GM18873 (cell line): Measurements from ENCODE around the gene TMEM181.
A peak's percentile ranks its signal among the peaks of the same experiment; 100 is the strongest.
"Not testable (repeated sequence)": the region's sequence is repeated elsewhere in the genome, so short reads cannot be mapped to it uniquely, and the experiment has no call there.

Source experiments
- ATAC-seq: cut with Tn5 transposase; IDR thresholded peaks from one replicate; pipeline ENCODE4 v1.9.1; 2021; ENCODE audit warnings: mild to moderate bottlenecking, moderate library complexity, moderate number of reproducible peaks; ENCODE audit not compliant: unreplicated experiment, low FRiP score

The TMEM181 gene

GRCh38 chr6:158559895-158560835 is at the start of gene TMEM181:
Gene TMEM181, plus strand, starts transcription at chr6:158560091. Its CDS starts 134 bp downstream, at chr6:158560225.
- peak; percentile 42 for ATAC-seq

GRCh38 chr6:158512809-158513208 is 47.1 kb upstream of the TMEM181 start:
- no peak for ATAC-seq

GRCh38 chr6:158514176-158514575 is 45.7 kb upstream of the TMEM181 start:
- no peak for ATAC-seq

- ATAC-seq: no peak
These were observed 44.9 kb upstream of the TMEM181 start for GRCh38 chr6:158514991-158515390.

GRCh38 chr6:158516098-158516497 is 43.8 kb upstream of the TMEM181 start:
- no peak for ATAC-seq

GRCh38 chr6:158517038-158517437 is 42.9 kb upstream of the TMEM181 start:
- ATAC-seq: no peak

- peak; percentile 48 for ATAC-seq
These were observed 42.3 kb upstream of the TMEM181 start for GRCh38 chr6:158517581-158517980.

- ATAC-seq: peak; percentile 61
These were observed 41.4 kb upstream of the TMEM181 start for GRCh38 chr6:158518191-158519127.

- ATAC-seq: no peak
These were observed 40.6 kb upstream of the TMEM181 start for GRCh38 chr6:158519300-158519699.

- no peak for ATAC-seq
These were observed 40.1 kb upstream of the TMEM181 start for GRCh38 chr6:158519761-158520160.

GRCh38 chr6:158520975-158521374 is 38.9 kb upstream of the TMEM181 start:
- not testable (repeated sequence) for ATAC-seq

- ATAC-seq: no peak
These were observed 38.1 kb upstream of the TMEM181 start for GRCh38 chr6:158521759-158522158.

- ATAC-seq: no peak
These were observed 37.3 kb upstream of the TMEM181 start for GRCh38 chr6:158522616-158523015.

- ATAC-seq: no peak
These were observed 35.6 kb upstream of the TMEM181 start for GRCh38 chr6:158524311-158524710.

- ATAC-seq: not testable (repeated sequence)
These were observed 32.0 kb upstream of the TMEM181 start for GRCh38 chr6:158527858-158528257.

- no peak for ATAC-seq
These were observed 31.1 kb upstream of the TMEM181 start for GRCh38 chr6:158528826-158529225.

GRCh38 chr6:158529629-158530028 is 30.3 kb upstream of the TMEM181 start:
- no peak for ATAC-seq

- ATAC-seq: no peak
These were observed 28.3 kb upstream of the TMEM181 start for GRCh38 chr6:158531566-158531965.

GRCh38 chr6:158531970-158532369 is 27.9 kb upstream of the TMEM181 start:
- no peak for ATAC-seq

GRCh38 chr6:158536084-158536890 is 23.6 kb upstream of the TMEM181 start:
- no peak for ATAC-seq
